ENCODE measurements around the gene MAP1LC3A. TPM values are rescaled to one million over a fixed set of nuclear protein-coding genes. Genes with fewer than 3 reads are reported as not detected.

The MAP1LC3A gene
- total and polyA plus RNA-seq, 2 donors = 6.8 to 37.5 TPM

- Histone ChIP-seq H3K9me3 (ENCODE audit: control insufficient read depth in 2 of 2, insufficient read depth in 1 of 2, low read length in 1 of 2) (no peaks in the 10 kb centered on the region), H3K4me3 (ENCODE audit: low read length in 2 of 2) (no peak overlapping the region), H3K4me1 (ENCODE audit: control insufficient read depth in 2 of 2, insufficient read depth in 2 of 2, low read length in 2 of 2) (peaks cover 0 to 9% of the 10 kb centered on the region in 2 donors), H3K36me3 (ENCODE audit: control insufficient read depth in 2 of 2, insufficient read depth in 2 of 2, low read length in 1 of 2) (peaks cover 24 to 40% of the 10 kb centered on the region in 2 donors), H3K27ac (ENCODE audit: low read depth in 1 of 2, low read length in 1 of 2) (peak overlapping the region in 1 of 2 donors; percentile 36), H3K27me3 (ENCODE audit: control insufficient read depth in 2 of 2, insufficient read depth in 1 of 2, low read length in 1 of 2) (no peaks in the 10 kb centered on the region)
- DNase-seq (ENCODE audit: low read depth in 6 of 9, low spot score in 9 of 9) = no peak
- WGBS = 96% methylated on average over 11 of the region's 11 CpGs
Observed at GRCh38 chr20:34581341-34582184, 23.0 kb downstream of the MAP1LC3A start.

GRCh38 chr20:34582221-34582620, 23.7 kb downstream of the MAP1LC3A start:
- H3K4me3 ChIP-seq (ENCODE audit: low read length in 2 of 2) = no peak overlapping the region
- peaks cover 0 to 9% of the 10 kb centered on the region in 2 donors for H3K4me1 ChIP-seq (ENCODE audit: control insufficient read depth in 2 of 2, insufficient read depth in 2 of 2, low read length in 2 of 2)
- WGBS = 96% methylated on average over 4 of the region's 4 CpGs
- no peak for DNase-seq (ENCODE audit: low read depth in 6 of 9, low spot score in 9 of 9)
- no peaks in the 10 kb centered on the region for H3K27me3 ChIP-seq (ENCODE audit: control insufficient read depth in 2 of 2, insufficient read depth in 1 of 2, low read length in 1 of 2)
- no peak overlapping the region for H3K27ac ChIP-seq (ENCODE audit: low read depth in 1 of 2, low read length in 1 of 2)
- peaks cover 30 to 46% of the 10 kb centered on the region in 2 donors for H3K36me3 ChIP-seq (ENCODE audit: control insufficient read depth in 2 of 2, insufficient read depth in 2 of 2, low read length in 1 of 2)
- no peaks in the 10 kb centered on the region for H3K9me3 ChIP-seq (ENCODE audit: control insufficient read depth in 2 of 2, insufficient read depth in 1 of 2, low read length in 1 of 2)

GRCh38 chr20:34582911-34583310, 24.4 kb downstream of the MAP1LC3A start:
- peaks cover 0 to 9% of the 10 kb centered on the region in 2 donors for H3K4me1 ChIP-seq (ENCODE audit: control insufficient read depth in 2 of 2, insufficient read depth in 2 of 2, low read length in 2 of 2)
- DNase-seq (ENCODE audit: low read depth in 6 of 9, low spot score in 9 of 9) = no peak
- peaks cover 31 to 46% of the 10 kb centered on the region in 2 donors for H3K36me3 ChIP-seq (ENCODE audit: control insufficient read depth in 2 of 2, insufficient read depth in 2 of 2, low read length in 1 of 2)
- no peaks in the 10 kb centered on the region for H3K9me3 ChIP-seq (ENCODE audit: control insufficient read depth in 2 of 2, insufficient read depth in 1 of 2, low read length in 1 of 2)
- H3K27ac ChIP-seq (ENCODE audit: low read depth in 1 of 2, low read length in 1 of 2) = no peak overlapping the region
- whole genome bisulfite sequencing = over 99% methylated on average over 4 of the region's 4 CpGs
- H3K4me3 ChIP-seq (ENCODE audit: low read length in 2 of 2) = no peak overlapping the region
- no peaks in the 10 kb centered on the region for H3K27me3 ChIP-seq (ENCODE audit: control insufficient read depth in 2 of 2, insufficient read depth in 1 of 2, low read length in 1 of 2)

- H3K27ac ChIP-seq (ENCODE audit: low read depth in 1 of 2, low read length in 1 of 2) = no peak overlapping the region
- H3K36me3 ChIP-seq (ENCODE audit: control insufficient read depth in 2 of 2, insufficient read depth in 2 of 2, low read length in 1 of 2) = peaks cover 32 to 43% of the 10 kb centered on the region in 2 donors
- H3K4me3 ChIP-seq (ENCODE audit: low read length in 2 of 2) = no peak overlapping the region
- peaks cover 0 to 9% of the 10 kb centered on the region in 2 donors for H3K4me1 ChIP-seq (ENCODE audit: control insufficient read depth in 2 of 2, insufficient read depth in 2 of 2, low read length in 2 of 2)
- no peak for DNase-seq (ENCODE audit: low read depth in 6 of 9, low spot score in 9 of 9)
- H3K9me3 ChIP-seq (ENCODE audit: control insufficient read depth in 2 of 2, insufficient read depth in 1 of 2, low read length in 1 of 2) = no peaks in the 10 kb centered on the region
- 90% methylated on average over 6 of the region's 6 CpGs for WGBS
- no peaks in the 10 kb centered on the region for H3K27me3 ChIP-seq (ENCODE audit: control insufficient read depth in 2 of 2, insufficient read depth in 1 of 2, low read length in 1 of 2)
Observed at GRCh38 chr20:34583544-34583943, 25.0 kb downstream of the MAP1LC3A start.

GRCh38 chr20:34585019-34585418, 26.5 kb downstream of the MAP1LC3A start:
- H3K36me3 ChIP-seq (ENCODE audit: control insufficient read depth in 2 of 2, insufficient read depth in 2 of 2, low read length in 1 of 2) = peaks cover 29 to 40% of the 10 kb centered on the region in 2 donors
- 97% methylated on average over 5 of the region's 5 CpGs for WGBS

GRCh38 chr20:34586488-34587163, 28.1 kb downstream of the MAP1LC3A start:
- Histone ChIP-seq H3K4me1 (ENCODE audit: control insufficient read depth in 2 of 2, insufficient read depth in 2 of 2, low read length in 2 of 2) (no peaks in the 10 kb centered on the region), H3K4me3 (ENCODE audit: low read length in 2 of 2) (no peak overlapping the region), H3K27me3 (ENCODE audit: control insufficient read depth in 2 of 2, insufficient read depth in 1 of 2, low read length in 1 of 2) (no peaks in the 10 kb centered on the region), H3K36me3 (ENCODE audit: control insufficient read depth in 2 of 2, insufficient read depth in 2 of 2, low read length in 1 of 2) (peaks cover 27 to 29% of the 10 kb centered on the region in 2 donors), H3K27ac (ENCODE audit: low read depth in 1 of 2, low read length in 1 of 2) (no peak overlapping the region), H3K9me3 (ENCODE audit: control insufficient read depth in 2 of 2, insufficient read depth in 1 of 2, low read length in 1 of 2) (no peaks in the 10 kb centered on the region)
- no peak for DNase-seq (ENCODE audit: low read depth in 6 of 9, low spot score in 9 of 9)
- 98% methylated on average over 9 of the region's 9 CpGs for WGBS

More at GRCh38 chr20:34585019-34585418, 26.5 kb downstream of the MAP1LC3A start:
- H3K27ac ChIP-seq (ENCODE audit: low read depth in 1 of 2, low read length in 1 of 2) = no peak overlapping the region
- H3K4me1 ChIP-seq (ENCODE audit: control insufficient read depth in 2 of 2, insufficient read depth in 2 of 2, low read length in 2 of 2) = peaks cover 0 to 7% of the 10 kb centered on the region in 2 donors
- H3K4me3 ChIP-seq (ENCODE audit: low read length in 2 of 2) = no peak overlapping the region
- H3K9me3 ChIP-seq (ENCODE audit: control insufficient read depth in 2 of 2, insufficient read depth in 1 of 2, low read length in 1 of 2) = no peaks in the 10 kb centered on the region
- H3K27me3 ChIP-seq (ENCODE audit: control insufficient read depth in 2 of 2, insufficient read depth in 1 of 2, low read length in 1 of 2) = no peaks in the 10 kb centered on the region
- DNase-seq (ENCODE audit: low read depth in 6 of 9, low spot score in 9 of 9) = no peak

- 93% methylated on average over 9 of the region's 9 CpGs for WGBS
Observed at GRCh38 chr20:34595377-34596184, 37.1 kb downstream of the MAP1LC3A start.

GRCh38 chr20:34600892-34601653, 42.6 kb downstream of the MAP1LC3A start:
- WGBS = 70% methylated on average over 9 of the region's 9 CpGs
- Histone ChIP-seq H3K9me3 (ENCODE audit: control insufficient read depth in 2 of 2, insufficient read depth in 1 of 2, low read length in 1 of 2) (no peaks in the 10 kb centered on the region), H3K27ac (ENCODE audit: low read depth in 1 of 2, low read length in 1 of 2) (no peak overlapping the region), H3K27me3 (ENCODE audit: control insufficient read depth in 2 of 2, insufficient read depth in 1 of 2, low read length in 1 of 2) (no peaks in the 10 kb centered on the region), H3K4me1 (ENCODE audit: control insufficient read depth in 2 of 2, insufficient read depth in 2 of 2, low read length in 2 of 2) (no peaks in the 10 kb centered on the region), H3K36me3 (ENCODE audit: control insufficient read depth in 2 of 2, insufficient read depth in 2 of 2, low read length in 1 of 2) (no peaks in the 10 kb centered on the region), H3K4me3 (ENCODE audit: low read length in 2 of 2) (no peak overlapping the region)
- no peak for DNase-seq (ENCODE audit: low read depth in 6 of 9, low spot score in 9 of 9)

More at GRCh38 chr20:34595377-34596184, 37.1 kb downstream of the MAP1LC3A start:
- Histone ChIP-seq H3K9me3 (ENCODE audit: control insufficient read depth in 2 of 2, insufficient read depth in 1 of 2, low read length in 1 of 2) (no peaks in the 10 kb centered on the region), H3K4me3 (ENCODE audit: low read length in 2 of 2) (no peak overlapping the region), H3K27ac (ENCODE audit: low read depth in 1 of 2, low read length in 1 of 2) (no peak overlapping the region), H3K27me3 (ENCODE audit: control insufficient read depth in 2 of 2, insufficient read depth in 1 of 2, low read length in 1 of 2) (no peaks in the 10 kb centered on the region), H3K4me1 (ENCODE audit: control insufficient read depth in 2 of 2, insufficient read depth in 2 of 2, low read length in 2 of 2) (no peaks in the 10 kb centered on the region), H3K36me3 (ENCODE audit: control insufficient read depth in 2 of 2, insufficient read depth in 2 of 2, low read length in 1 of 2) (no peaks in the 10 kb centered on the region)
- DNase-seq (ENCODE audit: low read depth in 6 of 9, low spot score in 9 of 9) = no peak
